ENCODE measurements around the gene HMCES.
"Not testable (repeated sequence)": the region's sequence is repeated elsewhere in the genome, so short reads cannot be mapped to it uniquely, and the experiment has no call there.

The HMCES gene

GRCh38 chr3:129278439-129278965 is at the start of gene HMCES:
Gene HMCES, plus strand, starts transcription at chr3:129278870. Its CDS starts 863 bp downstream, at chr3:129279733.
- DNase-seq (ENCODE audit: low read depth), result peak; percentile 77

GRCh38 chr3:129228891-129229585 is 49.6 kb upstream of the HMCES start:
- no peak for DNase-seq (ENCODE audit: low read depth)

GRCh38 chr3:129230311-129231019 is 48.2 kb upstream of the HMCES start:
- no peak for DNase-seq (ENCODE audit: low read depth)

- no peak for DNase-seq (ENCODE audit: low read depth)
Observed at GRCh38 chr3:129231331-129232119, 47.1 kb upstream of the HMCES start.

- no peak for DNase-seq (ENCODE audit: low read depth)
Observed at GRCh38 chr3:129233538-129233937, 45.1 kb upstream of the HMCES start.

- no peak for DNase-seq (ENCODE audit: low read depth)
Observed at GRCh38 chr3:129234441-129234840, 44.2 kb upstream of the HMCES start.

GRCh38 chr3:129235344-129235917 is 43.2 kb upstream of the HMCES start:
- no peak for DNase-seq (ENCODE audit: low read depth)

- DNase-seq (ENCODE audit: low read depth), result no peak
Observed at GRCh38 chr3:129238945-129239705, 39.5 kb upstream of the HMCES start.

GRCh38 chr3:129239991-129240390 is 38.7 kb upstream of the HMCES start:
- no peak for DNase-seq (ENCODE audit: low read depth)

- DNase-seq (ENCODE audit: low read depth), result no peak
Observed at GRCh38 chr3:129240436-129240835, 38.2 kb upstream of the HMCES start.

- DNase-seq (ENCODE audit: low read depth), result no peak
Observed at GRCh38 chr3:129245141-129245540, 33.5 kb upstream of the HMCES start.

- not testable (repeated sequence) for DNase-seq (ENCODE audit: low read depth)
Observed at GRCh38 chr3:129245641-129246306, 32.9 kb upstream of the HMCES start.

GRCh38 chr3:129246636-129247035 is 32.0 kb upstream of the HMCES start:
- no peak for DNase-seq (ENCODE audit: low read depth)

- DNase-seq (ENCODE audit: low read depth), result no peak
Observed at GRCh38 chr3:129248286-129248979, 30.2 kb upstream of the HMCES start.

GRCh38 chr3:129249284-129250065 is 29.2 kb upstream of the HMCES start, which contains the start of gene COPG1:
Gene COPG1, plus strand, starts transcription at chr3:129249606. Its CDS starts 104 bp downstream, at chr3:129249710.
- DNase-seq (ENCODE audit: low read depth), result peak; percentile 81

- no peak for DNase-seq (ENCODE audit: low read depth)
Observed at GRCh38 chr3:129252748-129253147, 25.9 kb upstream of the HMCES start.

GRCh38 chr3:129254536-129255230 is 24.0 kb upstream of the HMCES start:
- no peak for DNase-seq (ENCODE audit: low read depth)

- DNase-seq (ENCODE audit: low read depth), result no peak
Observed at GRCh38 chr3:129256270-129256669, 22.4 kb upstream of the HMCES start.

- DNase-seq (ENCODE audit: low read depth), result no peak
Observed at GRCh38 chr3:129257609-129258008, 21.1 kb upstream of the HMCES start.
